GDM1 (cell line): Measurements from ENCODE around the gene ZMYND19.
A peak's percentile ranks its signal among the peaks of the same experiment; 100 is the strongest.
"Not testable (repeated sequence)": the region's sequence is repeated elsewhere in the genome, so short reads cannot be mapped to it uniquely, and the experiment has no call there.

Experiments
- DNase-seq: peaks from one replicate; lab custom pipeline; 2025; lab: John Stamatoyannopoulos, UW

The ZMYND19 gene

GRCh38 chr9:137590469-137591383 lies at the start of gene ZMYND19:
ZMYND19 (minus strand) TSS chr9:137590512; CDS start chr9:137590263, 249 bp downstream.
- DNase-seq, result peak; percentile 90

GRCh38 chr9:137639303-137640051 lies 49.2 kb upstream of the ZMYND19 start:
- DNase-seq, result no peak

- no peak for DNase-seq
Observed at GRCh38 chr9:137638680-137639079, 48.4 kb upstream of the ZMYND19 start.

- no peak for DNase-seq
Observed at GRCh38 chr9:137634016-137634415, 43.7 kb upstream of the ZMYND19 start.

- no peak for DNase-seq
Observed at GRCh38 chr9:137632230-137633161, 42.2 kb upstream of the ZMYND19 start.

- no peak for DNase-seq
Observed at GRCh38 chr9:137631345-137632229, 41.3 kb upstream of the ZMYND19 start.

GRCh38 chr9:137630679-137631078 lies 40.4 kb upstream of the ZMYND19 start:
- DNase-seq, result no peak

- DNase-seq, result no peak
Observed at GRCh38 chr9:137630126-137630525, 39.8 kb upstream of the ZMYND19 start.

- DNase-seq, result not testable (repeated sequence)
Observed at GRCh38 chr9:137627406-137627805, 37.1 kb upstream of the ZMYND19 start.

- no peak for DNase-seq
Observed at GRCh38 chr9:137626464-137626863, 36.2 kb upstream of the ZMYND19 start.

- not testable (repeated sequence) for DNase-seq
Observed at GRCh38 chr9:137622211-137622610, 31.9 kb upstream of the ZMYND19 start.

- no peak for DNase-seq
Observed at GRCh38 chr9:137621131-137621757, 30.9 kb upstream of the ZMYND19 start.

GRCh38 chr9:137620581-137620980 lies 30.3 kb upstream of the ZMYND19 start:
- DNase-seq, result no peak

GRCh38 chr9:137620048-137620405 lies 29.7 kb upstream of the ZMYND19 start:
- no peak for DNase-seq

- DNase-seq, result no peak
Observed at GRCh38 chr9:137619240-137620047, 29.1 kb upstream of the ZMYND19 start.

GRCh38 chr9:137618105-137619067 lies 28.1 kb upstream of the ZMYND19 start, which contains the start of gene EHMT1:
EHMT1 (plus strand) TSS chr9:137619005; CDS start chr9:137619029, 24 bp downstream.
- peak; percentile 88 for DNase-seq

- DNase-seq, result no peak
Observed at GRCh38 chr9:137615387-137615871, 25.1 kb upstream of the ZMYND19 start.
